SH-SY5Y (cell line): Measurements from ENCODE around the gene CGN.

Experiments
- GATA2 ChIP-seq: IDR thresholded peaks from 2 replicates; pipeline ENCODE4 v1.6.1; 2011; ENCODE audit warnings: mild to moderate bottlenecking, low read depth, low read length
- GATA3 ChIP-seq: IDR thresholded peaks from 2 replicates; pipeline ENCODE4 v1.6.1; 2011; ENCODE audit warnings: low read depth, mild to moderate bottlenecking, low read length, moderate library complexity

CGN gene

GRCh38 chr1:151510957-151511635 is at the start of gene CGN:
Gene CGN, plus strand, starts transcription at chr1:151511387. Its CDS starts 7,133 bp downstream, at chr1:151518520.
- TF ChIP-seq GATA3, result no peak
- TF ChIP-seq GATA2, result no peak

GRCh38 chr1:151461694-151462093 is 49.5 kb upstream of the CGN start:
- no peak for TF ChIP-seq GATA2
- no peak for TF ChIP-seq GATA3

- no peak for TF ChIP-seq GATA2
- TF ChIP-seq GATA3, result no peak
Measured at GRCh38 chr1:151465026-151465425, 46.2 kb upstream of the CGN start.

- TF ChIP-seq GATA2 (no peak), GATA3 (no peak)
Measured at GRCh38 chr1:151472856-151473731, 38.1 kb upstream of the CGN start.

- TF ChIP-seq GATA2 (no peak), GATA3 (no peak)
Measured at GRCh38 chr1:151474745-151475144, 36.4 kb upstream of the CGN start.

GRCh38 chr1:151475175-151475574 is 36.0 kb upstream of the CGN start:
- TF ChIP-seq GATA3 (no peak), GATA2 (no peak)

- no peak for TF ChIP-seq GATA2
- no peak for TF ChIP-seq GATA3
Measured at GRCh38 chr1:151476083-151476482, 35.1 kb upstream of the CGN start.

- TF ChIP-seq GATA3 (no peak), GATA2 (no peak)
Measured at GRCh38 chr1:151477066-151477465, 34.1 kb upstream of the CGN start.

- TF ChIP-seq GATA2, result no peak
- TF ChIP-seq GATA3, result no peak
Measured at GRCh38 chr1:151478140-151478812, 32.9 kb upstream of the CGN start.

- TF ChIP-seq GATA2, result no peak
- no peak for TF ChIP-seq GATA3
Measured at GRCh38 chr1:151478923-151479322, 32.3 kb upstream of the CGN start.

GRCh38 chr1:151479462-151479861 is 31.7 kb upstream of the CGN start:
- TF ChIP-seq GATA2 (no peak), GATA3 (no peak)

GRCh38 chr1:151482017-151482416 is 29.2 kb upstream of the CGN start:
- no peak for TF ChIP-seq GATA2
- TF ChIP-seq GATA3, result no peak

- TF ChIP-seq GATA2, result no peak
- no peak for TF ChIP-seq GATA3
Measured at GRCh38 chr1:151485685-151486255, 25.4 kb upstream of the CGN start.

GRCh38 chr1:151486557-151486956 is 24.6 kb upstream of the CGN start:
- TF ChIP-seq GATA3 (no peak), GATA2 (no peak)
